ENCODE results near the gene ARAP1. TPM values are rescaled to one million over a fixed set of nuclear protein-coding genes. Genes with fewer than 3 reads are reported as not detected.

Gene ARAP1
- polyA plus RNA-seq, 3 donors: 48.7 to 487 (median 79.0) TPM

DNA sequence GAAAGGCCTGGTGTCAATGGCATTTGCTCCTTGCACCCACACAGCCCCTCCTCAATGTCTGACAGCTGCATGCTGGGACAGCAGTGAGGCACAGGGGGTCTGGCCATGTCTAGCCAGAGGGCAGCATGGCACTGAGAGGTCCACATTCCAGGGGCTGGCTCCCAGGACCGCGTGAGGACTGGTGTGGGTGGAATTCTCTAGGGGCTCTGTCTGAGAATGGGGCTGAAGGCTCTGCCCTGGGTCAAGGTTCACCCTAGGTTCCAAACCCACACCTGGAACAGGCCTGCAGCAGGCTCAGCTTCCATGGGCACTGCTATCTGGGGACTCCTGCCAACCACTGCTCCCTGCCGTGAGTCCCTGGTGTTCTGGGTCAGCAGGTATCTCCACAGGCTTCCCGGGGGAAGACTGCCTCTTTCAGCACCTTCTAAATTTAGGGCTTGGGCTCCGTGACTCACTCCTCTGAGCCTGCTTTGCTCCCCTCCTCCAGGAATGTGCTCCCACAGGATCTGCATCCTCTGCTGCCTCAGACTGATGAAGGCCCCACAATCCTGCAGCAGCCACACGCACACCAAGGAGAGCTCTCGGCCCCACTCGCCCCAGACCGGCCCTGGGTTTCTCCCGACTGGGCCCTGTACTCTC, 37.4 kb upstream of the ARAP1 start:
- H3K4me1 ChIP-seq (ENCODE audit: control insufficient read depth in 1 of 2, insufficient read depth in 2 of 2, low read length in 2 of 2): peaks cover 58 to 61% of the 10 kb centered on the region in 2 donors
- H2AFZ ChIP-seq (ENCODE audit: insufficient read depth, low read depth, low read length, poor library complexity, severe bottlenecking): no peak overlapping the region
- Mint-ChIP-seq H3K9me3 (no peaks in the 10 kb centered on the region), H3K4me3 (no peak overlapping the region), H3K27me3 (ENCODE audit: low read depth in 3 of 3) (peaks cover 0 to 3% (median 0%) of the 10 kb centered on the region in 3 donors), H3K36me3 (peaks cover 0 to 4% of the 10 kb centered on the region in 2 donors), H3K27ac (peak overlapping the region in 6 of 7 donors; percentile 27 to 98 (median 91)), H3K4me1 (peaks cover 58% of the 10 kb centered on the region)
- intact Hi-C loops (cut with micrococcal nuclease): loop anchor here (5.0 kb wide), 2 partner anchors 52 to 67 kb away; no protein-coding TSS in a partner anchor
- H3K79me2 ChIP-seq (ENCODE audit: insufficient read depth, low read length): no peaks in the 10 kb centered on the region
- H3K4me2 ChIP-seq (replicated peaks; ENCODE audit: extremely low read depth, low read length, poor library complexity, severe bottlenecking): no peak overlapping the region
- DNase-seq: no peak
- no peaks in the 10 kb centered on the region for H3K36me3 ChIP-seq (replicated peaks in 1 of 2; ENCODE audit: control insufficient read depth in 1 of 2, insufficient read depth in 2 of 2, low read length in 2 of 2)
- H3K4me3 ChIP-seq (replicated peaks in 1 of 3; ENCODE audit: low read depth in 2 of 3, low read length in 3 of 3): no peak overlapping the region
- H3K27ac ChIP-seq (ENCODE audit: low read depth in 1 of 2, low read length in 2 of 2): peak overlapping the region; percentile 15 to 78
- 96% methylated on average over 3 of the region's 10 CpGs for WGBS (ENCODE audit: insufficient coverage)
- H4K20me1 ChIP-seq (ENCODE audit: insufficient read depth, low read length): no peaks in the 10 kb centered on the region
- H3K9me3 ChIP-seq (replicated peaks in 1 of 2; ENCODE audit: control insufficient read depth in 1 of 2, insufficient read depth in 1 of 2, low read length in 2 of 2): no peaks in the 10 kb centered on the region
- no peaks in the 10 kb centered on the region for H3K27me3 ChIP-seq (ENCODE audit: control insufficient read depth in 2 of 2, insufficient read depth in 2 of 2, low read length in 2 of 2)
- H3K9ac ChIP-seq (ENCODE audit: insufficient read depth, low read length, poor library complexity, severe bottlenecking): no peak overlapping the region
- TF ChIP-seq, protein P1, sequence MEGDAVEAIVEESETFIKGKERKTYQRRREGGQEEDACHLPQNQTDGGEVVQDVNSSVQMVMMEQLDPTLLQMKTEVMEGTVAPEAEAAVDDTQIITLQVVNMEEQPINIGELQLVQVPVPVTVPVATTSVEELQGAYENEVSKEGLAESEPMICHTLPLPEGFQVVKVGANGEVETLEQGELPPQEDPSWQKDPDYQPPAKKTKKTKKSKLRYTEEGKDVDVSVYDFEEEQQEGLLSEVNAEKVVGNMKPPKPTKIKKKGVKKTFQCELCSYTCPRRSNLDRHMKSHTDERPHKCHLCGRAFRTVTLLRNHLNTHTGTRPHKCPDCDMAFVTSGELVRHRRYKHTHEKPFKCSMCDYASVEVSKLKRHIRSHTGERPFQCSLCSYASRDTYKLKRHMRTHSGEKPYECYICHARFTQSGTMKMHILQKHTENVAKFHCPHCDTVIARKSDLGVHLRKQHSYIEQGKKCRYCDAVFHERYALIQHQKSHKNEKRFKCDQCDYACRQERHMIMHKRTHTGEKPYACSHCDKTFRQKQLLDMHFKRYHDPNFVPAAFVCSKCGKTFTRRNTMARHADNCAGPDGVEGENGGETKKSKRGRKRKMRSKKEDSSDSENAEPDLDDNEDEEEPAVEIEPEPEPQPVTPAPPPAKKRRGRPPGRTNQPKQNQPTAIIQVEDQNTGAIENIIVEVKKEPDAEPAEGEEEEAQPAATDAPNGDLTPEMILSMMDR (IDR thresholded peaks at IDR 0.05): no peak

DNA sequence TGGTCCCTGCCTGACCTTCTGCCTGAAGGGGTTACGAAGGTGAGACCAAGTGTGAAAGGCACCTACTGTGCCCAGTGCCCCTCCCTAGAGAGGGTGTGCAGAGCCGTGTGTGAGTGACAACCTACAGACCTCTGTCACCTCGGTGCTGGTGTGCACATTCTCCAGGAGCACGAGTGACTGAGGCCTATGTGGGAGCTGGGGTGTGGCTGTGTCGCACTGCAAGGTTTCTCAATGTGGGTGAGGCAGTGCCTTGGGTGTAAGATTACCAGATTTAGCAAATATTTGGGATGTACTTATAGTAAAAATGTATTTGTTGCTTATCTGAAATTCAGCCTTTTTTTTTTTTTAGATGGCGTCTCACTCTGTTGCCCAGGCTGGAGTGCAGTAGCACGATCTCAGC, 36.0 kb upstream of the ARAP1 start:
- H2AFZ ChIP-seq (ENCODE audit: insufficient read depth, low read depth, low read length, poor library complexity, severe bottlenecking): peak overlapping the region; percentile 48
- peak overlapping the region; percentile 50 for H3K4me2 ChIP-seq (replicated peaks; ENCODE audit: extremely low read depth, low read length, poor library complexity, severe bottlenecking)
- H3K4me3 Mint-ChIP-seq: peak overlapping the region; percentile 27 to 63
- no peaks in the 10 kb centered on the region for H3K9me3 Mint-ChIP-seq
- peaks cover 0 to 2% (median 1%) of the 10 kb centered on the region in 3 donors for H3K27me3 Mint-ChIP-seq (ENCODE audit: low read depth in 3 of 3)
- H3K36me3 Mint-ChIP-seq: peaks cover 0 to 4% of the 10 kb centered on the region in 2 donors
- peak overlapping the region; percentile 38 for H3K9ac ChIP-seq (ENCODE audit: insufficient read depth, low read length, poor library complexity, severe bottlenecking)
- H3K4me1 Mint-ChIP-seq: peaks cover 49% of the 10 kb centered on the region
- intact Hi-C loops (cut with micrococcal nuclease): loop anchor here in 1 of 2 donors (5.0 kb wide), 1 partner anchor 66 kb away; no protein-coding TSS in a partner anchor
- peaks cover 48% of the 10 kb centered on the region in 2 donors for H3K4me1 ChIP-seq (ENCODE audit: control insufficient read depth in 1 of 2, insufficient read depth in 2 of 2, low read length in 2 of 2)
- H3K27ac ChIP-seq (ENCODE audit: low read depth in 1 of 2, low read length in 2 of 2): peak overlapping the region; percentile 77 to 78
- DNase-seq: peak; percentile 47 to 61 (median 48)
- no peaks in the 10 kb centered on the region for H3K9me3 ChIP-seq (replicated peaks in 1 of 2; ENCODE audit: control insufficient read depth in 1 of 2, insufficient read depth in 1 of 2, low read length in 2 of 2)
- H3K79me2 ChIP-seq (ENCODE audit: insufficient read depth, low read length): no peaks in the 10 kb centered on the region
- no peaks in the 10 kb centered on the region for H3K36me3 ChIP-seq (replicated peaks in 1 of 2; ENCODE audit: control insufficient read depth in 1 of 2, insufficient read depth in 2 of 2, low read length in 2 of 2)
- 7% methylated on average over 3 of the region's 7 CpGs for WGBS (ENCODE audit: insufficient coverage)
- peak overlapping the region in 1 of 3 experiments; percentile 51 for H3K4me3 ChIP-seq (replicated peaks in 1 of 3; ENCODE audit: low read depth in 2 of 3, low read length in 3 of 3)
- H3K27ac Mint-ChIP-seq: peak overlapping the region; percentile 89 to 98 (median 91)
- no peaks in the 10 kb centered on the region for H3K27me3 ChIP-seq (ENCODE audit: control insufficient read depth in 2 of 2, insufficient read depth in 2 of 2, low read length in 2 of 2)
- TF ChIP-seq, protein P1 (IDR thresholded peaks at IDR 0.05): no peak
- no peaks in the 10 kb centered on the region for H4K20me1 ChIP-seq (ENCODE audit: insufficient read depth, low read length)
